ENCODE data around the gene RETREG1.
"Not testable (repeated sequence)": the region's sequence is repeated elsewhere in the genome, so short reads cannot be mapped to it uniquely, and the experiment has no call there.

Gene RETREG1

GRCh38 chr5:16551628-16552027 lies 65.2 kb downstream of the RETREG1 start:
- no peak for DNase-seq

- DNase-seq, result peak in 1 of 5 experiments; percentile 60
These were observed 66.4 kb downstream of the RETREG1 start for GRCh38 chr5:16550316-16550952.

- DNase-seq, result no peak
These were observed 67.1 kb downstream of the RETREG1 start for GRCh38 chr5:16549491-16550206.

GRCh38 chr5:16548812-16549211 lies 68.0 kb downstream of the RETREG1 start:
- no peak for DNase-seq

GRCh38 chr5:16548115-16548514 lies 68.7 kb downstream of the RETREG1 start:
- no peak for DNase-seq

- DNase-seq, result no peak
These were observed 69.5 kb downstream of the RETREG1 start for GRCh38 chr5:16547200-16547842.

GRCh38 chr5:16546732-16547131 lies 70.1 kb downstream of the RETREG1 start:
- DNase-seq, result no peak

- no peak for DNase-seq
These were observed 72.0 kb downstream of the RETREG1 start for GRCh38 chr5:16544607-16545374.

- not testable (repeated sequence) for DNase-seq
These were observed 73.6 kb downstream of the RETREG1 start for GRCh38 chr5:16543206-16543605.

GRCh38 chr5:16542236-16542635 lies 74.6 kb downstream of the RETREG1 start:
- no peak for DNase-seq

GRCh38 chr5:16541592-16541991 lies 75.2 kb downstream of the RETREG1 start:
- DNase-seq, result not testable (repeated sequence)

GRCh38 chr5:16540421-16540820 lies 76.4 kb downstream of the RETREG1 start:
- DNase-seq, result no peak

GRCh38 chr5:16539169-16539666 lies 77.6 kb downstream of the RETREG1 start:
- no peak for DNase-seq

GRCh38 chr5:16538006-16538405 lies 78.8 kb downstream of the RETREG1 start:
- no peak for DNase-seq

- no peak for DNase-seq
These were observed 80.0 kb downstream of the RETREG1 start for GRCh38 chr5:16536818-16537217.

- no peak for DNase-seq
These were observed 80.6 kb downstream of the RETREG1 start for GRCh38 chr5:16536246-16536645.

GRCh38 chr5:16534280-16534679 lies 82.5 kb downstream of the RETREG1 start:
- no peak for DNase-seq

GRCh38 chr5:16531063-16531648 lies 85.6 kb downstream of the RETREG1 start:
- no peak for DNase-seq

GRCh38 chr5:16529306-16529705 lies 87.5 kb downstream of the RETREG1 start:
- no peak for DNase-seq

GRCh38 chr5:16528382-16529110 lies 88.3 kb downstream of the RETREG1 start:
- DNase-seq, result no peak

- DNase-seq, result no peak
These were observed 91.1 kb downstream of the RETREG1 start for GRCh38 chr5:16525651-16526050.

GRCh38 chr5:16524286-16524685 lies 92.5 kb downstream of the RETREG1 start:
- DNase-seq, result no peak
